ENCODE results near the gene NDUFAF4.

DNA sequence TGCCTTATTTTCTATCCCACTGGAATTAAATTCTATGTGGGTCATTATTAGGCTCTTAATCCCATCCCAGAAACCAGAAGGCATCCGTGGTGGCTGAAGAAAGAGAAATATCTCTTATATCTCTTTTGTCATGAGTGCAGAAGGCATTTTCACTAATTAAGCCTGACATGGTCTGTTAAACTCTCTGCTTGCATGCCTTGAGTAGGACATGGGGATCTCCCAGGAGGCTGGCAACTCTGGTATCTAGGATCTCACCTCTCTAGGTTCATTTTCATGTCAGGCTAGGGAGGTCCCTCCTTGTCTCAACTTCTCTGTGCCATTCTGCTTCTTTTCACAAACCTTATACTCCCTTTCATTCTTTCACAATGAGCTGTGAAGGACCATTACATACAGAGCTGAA, 35.1 kb downstream of the NDUFAF4 start:
- TF ChIP-seq, protein P1, sequence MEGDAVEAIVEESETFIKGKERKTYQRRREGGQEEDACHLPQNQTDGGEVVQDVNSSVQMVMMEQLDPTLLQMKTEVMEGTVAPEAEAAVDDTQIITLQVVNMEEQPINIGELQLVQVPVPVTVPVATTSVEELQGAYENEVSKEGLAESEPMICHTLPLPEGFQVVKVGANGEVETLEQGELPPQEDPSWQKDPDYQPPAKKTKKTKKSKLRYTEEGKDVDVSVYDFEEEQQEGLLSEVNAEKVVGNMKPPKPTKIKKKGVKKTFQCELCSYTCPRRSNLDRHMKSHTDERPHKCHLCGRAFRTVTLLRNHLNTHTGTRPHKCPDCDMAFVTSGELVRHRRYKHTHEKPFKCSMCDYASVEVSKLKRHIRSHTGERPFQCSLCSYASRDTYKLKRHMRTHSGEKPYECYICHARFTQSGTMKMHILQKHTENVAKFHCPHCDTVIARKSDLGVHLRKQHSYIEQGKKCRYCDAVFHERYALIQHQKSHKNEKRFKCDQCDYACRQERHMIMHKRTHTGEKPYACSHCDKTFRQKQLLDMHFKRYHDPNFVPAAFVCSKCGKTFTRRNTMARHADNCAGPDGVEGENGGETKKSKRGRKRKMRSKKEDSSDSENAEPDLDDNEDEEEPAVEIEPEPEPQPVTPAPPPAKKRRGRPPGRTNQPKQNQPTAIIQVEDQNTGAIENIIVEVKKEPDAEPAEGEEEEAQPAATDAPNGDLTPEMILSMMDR (IDR thresholded peaks at IDR 0.05): no peak
- no peak for TF ChIP-seq POLR2A (IDR thresholded peaks at IDR 0.05)
- no peak for TF ChIP-seq EP300 (IDR thresholded peaks at IDR 0.05)
